Measurements from ENCODE around the gene PLA2G5. TPM values are rescaled to one million over a fixed set of nuclear protein-coding genes. Genes with fewer than 3 reads are reported as not detected.
A peak's percentile ranks its signal among the peaks of the same experiment; 100 is the strongest.

Gene PLA2G5, protein sequence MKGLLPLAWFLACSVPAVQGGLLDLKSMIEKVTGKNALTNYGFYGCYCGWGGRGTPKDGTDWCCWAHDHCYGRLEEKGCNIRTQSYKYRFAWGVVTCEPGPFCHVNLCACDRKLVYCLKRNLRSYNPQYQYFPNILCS
- not detected in 2 replicates for polyA plus RNA-seq (2013)

DNA sequence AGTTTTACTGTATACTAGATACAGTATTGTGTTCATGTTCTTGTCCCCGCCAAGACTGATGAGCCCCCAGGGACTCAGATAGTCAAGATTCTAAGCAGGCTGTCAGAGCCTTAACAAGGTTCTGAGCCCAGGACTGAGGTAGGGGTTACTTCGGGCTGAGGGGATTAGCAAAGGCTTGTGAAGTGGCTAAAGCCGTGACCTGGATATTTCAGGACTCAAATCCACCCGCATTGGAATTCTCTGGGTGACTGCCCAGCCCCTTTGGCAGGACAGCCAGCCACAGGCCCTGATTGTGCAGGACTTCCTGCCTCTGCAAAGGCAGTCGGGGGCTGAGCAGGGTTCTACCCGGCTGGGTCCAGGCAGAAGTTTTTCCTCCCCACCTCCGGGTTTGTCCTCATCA, at the start of gene PLA2G5:
TSS of gene PLA2G5 (plus strand) at position 321 of the 400 bp plus-strand sequence. CDS start 14,637 bp downstream, outside the sequence.
- Histone ChIP-seq H3K4me1 (ENCODE audit: control insufficient read depth in 1 of 2, insufficient read depth in 2 of 2, low read length in 2 of 2) (no peaks in the 10 kb centered on the region), H2BK120ac (ENCODE audit: insufficient read depth, low read length, poor library complexity) (no peak within 1 kb of the TSS), H3K4ac (ENCODE audit: low read depth, low read length) (no peak within 1 kb of the TSS), H3K27ac (ENCODE audit: low read depth, low read length) (no peak within 1 kb of the TSS), H3K79me1 (ENCODE audit: low read length) (no peaks in the 10 kb centered on the region), H3K79me2 (ENCODE audit: control insufficient read depth, insufficient read depth, low read length, poor library complexity) (no peaks in the 10 kb centered on the region), H3K4me2 (ENCODE audit: low read length) (no peak within 1 kb of the TSS), H3K36me3 (ENCODE audit: control insufficient read depth in 1 of 2, insufficient read depth in 2 of 2, low read length in 2 of 2) (no peaks in the 10 kb centered on the region), H3K18ac (ENCODE audit: low read length) (no peak within 1 kb of the TSS), H3K14ac (ENCODE audit: low read length) (no peak within 1 kb of the TSS), H3K9me3 (ENCODE audit: insufficient read depth, low read depth, low read length) (no peaks in the 10 kb centered on the region), H4K12ac (ENCODE audit: low read depth, low read length) (no peak within 1 kb of the TSS), H2BK5ac (ENCODE audit: low read depth, low read length, poor library complexity) (no peak within 1 kb of the TSS), H4K8ac (ENCODE audit: low read depth, low read length) (no peak within 1 kb of the TSS), H4K91ac (ENCODE audit: low read depth, low read length) (no peak within 1 kb of the TSS), H3K9ac (ENCODE audit: low read length) (no peak within 1 kb of the TSS), H3K4me3 (ENCODE audit: low read depth, low read length) (no peak within 1 kb of the TSS), H2AFZ (ENCODE audit: insufficient read depth, low read length, poor library complexity) (no peak within 1 kb of the TSS), H2BK12ac (ENCODE audit: low read length) (no peak within 1 kb of the TSS), H2AK5ac (ENCODE audit: low read length) (no peak within 1 kb of the TSS), H3K27me3 (ENCODE audit: insufficient read depth, low read length) (no peaks in the 10 kb centered on the region), H3K23ac (ENCODE audit: low read length) (no peak within 1 kb of the TSS)
- no peak for DNase-seq
- WGBS (ENCODE audit: extremely low coverage, insufficient coverage, insufficient read length), result no CpG with 5 or more reads among the region's 7 CpGs

DNA sequence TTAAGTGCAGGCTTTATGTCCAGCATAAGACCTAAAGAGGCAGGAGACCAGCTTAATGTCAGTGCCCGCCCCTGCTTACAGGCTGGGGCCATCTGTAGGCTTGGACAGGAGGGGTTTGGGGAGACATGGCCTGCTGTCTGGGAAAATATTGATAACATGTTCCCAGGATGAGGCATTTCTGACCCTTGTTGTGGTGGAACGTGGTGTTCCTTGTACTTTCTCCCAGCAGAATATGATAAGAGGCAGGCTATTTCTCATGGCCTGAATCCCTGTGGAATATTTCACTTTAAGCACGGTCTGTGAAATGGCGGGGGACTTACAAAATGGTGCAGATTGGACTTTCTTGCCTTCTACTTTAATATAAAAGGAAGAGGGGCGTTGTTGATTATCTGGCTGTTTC, 41.9 kb upstream of the PLA2G5 start:
- no peak overlapping the region for H2BK120ac ChIP-seq (ENCODE audit: insufficient read depth, low read length, poor library complexity)
- no peak overlapping the region for H3K18ac ChIP-seq (ENCODE audit: low read length)
- H3K4me3 ChIP-seq (ENCODE audit: low read depth, low read length), result no peak overlapping the region
- no peaks in the 10 kb centered on the region for H3K79me2 ChIP-seq (ENCODE audit: control insufficient read depth, insufficient read depth, low read length, poor library complexity)
- peaks cover 3% of the 10 kb centered on the region for H3K9me3 ChIP-seq (ENCODE audit: insufficient read depth, low read depth, low read length)
- no peak overlapping the region for H3K27ac ChIP-seq (ENCODE audit: low read depth, low read length)
- no peaks in the 10 kb centered on the region for H3K36me3 ChIP-seq (ENCODE audit: control insufficient read depth in 1 of 2, insufficient read depth in 2 of 2, low read length in 2 of 2)
- no peak overlapping the region for H2BK5ac ChIP-seq (ENCODE audit: low read depth, low read length, poor library complexity)
- no peak overlapping the region for H3K4me2 ChIP-seq (ENCODE audit: low read length)
- no peak overlapping the region for H2BK12ac ChIP-seq (ENCODE audit: low read length)
- DNase-seq, result no peak
- H3K23ac ChIP-seq (ENCODE audit: low read length), result no peak overlapping the region
- no peak overlapping the region for H2AFZ ChIP-seq (ENCODE audit: insufficient read depth, low read length, poor library complexity)
- H2AK5ac ChIP-seq (ENCODE audit: low read length), result no peak overlapping the region
- H3K27me3 ChIP-seq (ENCODE audit: insufficient read depth, low read length), result no peaks in the 10 kb centered on the region
- no peaks in the 10 kb centered on the region for H3K79me1 ChIP-seq (ENCODE audit: low read length)
- no peak overlapping the region for H3K9ac ChIP-seq (ENCODE audit: low read length)
- H4K12ac ChIP-seq (ENCODE audit: low read depth, low read length), result no peak overlapping the region
- H3K4ac ChIP-seq (ENCODE audit: low read depth, low read length), result no peak overlapping the region
- no peak overlapping the region for H4K8ac ChIP-seq (ENCODE audit: low read depth, low read length)
- no peaks in the 10 kb centered on the region for H3K4me1 ChIP-seq (ENCODE audit: control insufficient read depth in 1 of 2, insufficient read depth in 2 of 2, low read length in 2 of 2)
- no peak overlapping the region for H4K91ac ChIP-seq (ENCODE audit: low read depth, low read length)
- no peak overlapping the region for H3K14ac ChIP-seq (ENCODE audit: low read length)
- WGBS (ENCODE audit: extremely low coverage, insufficient coverage, insufficient read length), result no CpG with 5 or more reads among the region's 5 CpGs

DNA sequence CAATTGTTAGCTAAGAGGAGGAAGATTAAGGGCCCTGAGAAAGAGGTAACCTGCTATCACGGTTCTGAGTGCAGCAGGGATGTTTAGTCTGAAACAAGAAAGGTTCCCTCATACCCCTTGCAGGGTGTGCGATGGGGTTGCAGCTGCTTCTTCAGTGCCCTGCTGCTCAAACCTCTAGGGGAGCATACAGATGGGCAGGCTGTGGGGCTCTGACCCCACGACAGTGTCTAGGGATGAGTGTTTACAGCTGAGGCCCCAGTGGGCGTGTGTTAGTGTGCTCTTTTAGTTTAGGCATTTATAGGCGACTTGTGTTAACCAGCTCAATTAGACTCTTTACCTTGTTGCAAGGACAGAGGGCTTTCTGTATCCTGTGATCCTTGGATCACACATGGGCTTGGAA, 41.3 kb upstream of the PLA2G5 start:
- Histone ChIP-seq H4K91ac (ENCODE audit: low read depth, low read length) (no peak overlapping the region), H4K12ac (ENCODE audit: low read depth, low read length) (no peak overlapping the region), H2BK120ac (ENCODE audit: insufficient read depth, low read length, poor library complexity) (no peak overlapping the region), H3K79me1 (ENCODE audit: low read length) (no peaks in the 10 kb centered on the region), H2BK12ac (ENCODE audit: low read length) (no peak overlapping the region), H3K4ac (ENCODE audit: low read depth, low read length) (no peak overlapping the region), H3K79me2 (ENCODE audit: control insufficient read depth, insufficient read depth, low read length, poor library complexity) (no peaks in the 10 kb centered on the region), H3K9ac (ENCODE audit: low read length) (no peak overlapping the region), H2AK5ac (ENCODE audit: low read length) (no peak overlapping the region), H3K4me2 (ENCODE audit: low read length) (no peak overlapping the region), H4K8ac (ENCODE audit: low read depth, low read length) (no peak overlapping the region), H3K4me3 (ENCODE audit: low read depth, low read length) (no peak overlapping the region), H3K23ac (ENCODE audit: low read length) (no peak overlapping the region), H2BK5ac (ENCODE audit: low read depth, low read length, poor library complexity) (no peak overlapping the region), H3K27ac (ENCODE audit: low read depth, low read length) (no peak overlapping the region), H3K9me3 (ENCODE audit: insufficient read depth, low read depth, low read length) (peaks cover 3% of the 10 kb centered on the region), H3K14ac (ENCODE audit: low read length) (no peak overlapping the region), H3K36me3 (ENCODE audit: control insufficient read depth in 1 of 2, insufficient read depth in 2 of 2, low read length in 2 of 2) (no peaks in the 10 kb centered on the region), H2AFZ (ENCODE audit: insufficient read depth, low read length, poor library complexity) (no peak overlapping the region), H3K4me1 (ENCODE audit: control insufficient read depth in 1 of 2, insufficient read depth in 2 of 2, low read length in 2 of 2) (no peaks in the 10 kb centered on the region), H3K27me3 (ENCODE audit: insufficient read depth, low read length) (no peaks in the 10 kb centered on the region), H3K18ac (ENCODE audit: low read length) (no peak overlapping the region)
- DNase-seq, result no peak
- WGBS (ENCODE audit: extremely low coverage, insufficient coverage, insufficient read length), result no CpG with 5 or more reads among the region's 5 CpGs

DNA sequence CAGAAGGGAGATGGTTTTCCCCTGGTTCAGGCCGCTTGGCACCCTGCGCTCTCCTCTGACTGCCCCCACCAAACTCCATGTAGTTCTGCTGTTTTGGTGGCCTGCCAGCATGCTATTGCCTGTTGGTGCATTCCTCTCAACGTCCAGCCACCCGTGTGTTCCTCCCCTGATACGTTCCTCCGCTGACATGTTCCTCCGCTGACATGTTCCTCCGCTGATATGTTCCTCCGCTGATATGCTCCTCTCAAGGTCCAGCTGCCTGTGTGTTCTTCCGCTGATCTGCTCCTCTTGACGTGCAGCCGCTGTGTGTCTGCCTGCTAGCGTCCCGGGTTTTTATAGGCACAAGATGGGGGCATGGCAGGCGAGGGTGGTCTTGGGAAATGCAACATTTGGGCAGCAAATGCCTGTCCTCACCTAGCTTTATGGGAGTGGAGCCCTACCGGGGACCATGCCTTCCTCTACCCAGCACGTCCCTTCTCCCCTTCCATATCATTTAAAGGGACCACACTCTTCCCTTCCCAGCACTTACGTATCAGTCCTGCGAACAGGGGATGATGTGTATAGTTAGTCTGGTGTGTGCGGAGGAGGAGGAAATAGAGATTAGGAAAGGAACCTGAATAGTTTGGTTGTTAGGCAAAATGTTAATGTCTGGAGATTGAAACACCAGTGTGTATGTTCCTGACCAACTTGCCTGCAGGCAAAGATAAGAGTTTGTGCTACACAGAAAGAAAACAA, 40.6 kb upstream of the PLA2G5 start:
- no peak overlapping the region for H3K27ac ChIP-seq (ENCODE audit: low read depth, low read length)
- H3K9me3 ChIP-seq (ENCODE audit: insufficient read depth, low read depth, low read length), result peaks cover 3% of the 10 kb centered on the region
- H4K91ac ChIP-seq (ENCODE audit: low read depth, low read length), result no peak overlapping the region
- no peak overlapping the region for H3K23ac ChIP-seq (ENCODE audit: low read length)
- 100% methylated on average over 1 of the region's 20 CpGs for WGBS (ENCODE audit: extremely low coverage, insufficient coverage, insufficient read length)
- no peaks in the 10 kb centered on the region for H3K79me1 ChIP-seq (ENCODE audit: low read length)
- no peak overlapping the region for H2BK12ac ChIP-seq (ENCODE audit: low read length)
- H3K18ac ChIP-seq (ENCODE audit: low read length), result no peak overlapping the region
- peak; percentile 2 to 41 for DNase-seq
- H3K4ac ChIP-seq (ENCODE audit: low read depth, low read length), result no peak overlapping the region
- no peak overlapping the region for H2AK5ac ChIP-seq (ENCODE audit: low read length)
- H3K4me2 ChIP-seq (ENCODE audit: low read length), result no peak overlapping the region
- H4K8ac ChIP-seq (ENCODE audit: low read depth, low read length), result no peak overlapping the region
- no peak overlapping the region for H2BK120ac ChIP-seq (ENCODE audit: insufficient read depth, low read length, poor library complexity)
- H3K4me3 ChIP-seq (ENCODE audit: low read depth, low read length), result no peak overlapping the region
- H4K12ac ChIP-seq (ENCODE audit: low read depth, low read length), result no peak overlapping the region
- H2AFZ ChIP-seq (ENCODE audit: insufficient read depth, low read length, poor library complexity), result no peak overlapping the region
- H3K9ac ChIP-seq (ENCODE audit: low read length), result no peak overlapping the region
- H3K36me3 ChIP-seq (ENCODE audit: control insufficient read depth in 1 of 2, insufficient read depth in 2 of 2, low read length in 2 of 2), result no peaks in the 10 kb centered on the region
- H3K4me1 ChIP-seq (ENCODE audit: control insufficient read depth in 1 of 2, insufficient read depth in 2 of 2, low read length in 2 of 2), result no peaks in the 10 kb centered on the region
- no peaks in the 10 kb centered on the region for H3K79me2 ChIP-seq (ENCODE audit: control insufficient read depth, insufficient read depth, low read length, poor library complexity)
- no peak overlapping the region for H2BK5ac ChIP-seq (ENCODE audit: low read depth, low read length, poor library complexity)
- H3K27me3 ChIP-seq (ENCODE audit: insufficient read depth, low read length), result no peaks in the 10 kb centered on the region
- H3K14ac ChIP-seq (ENCODE audit: low read length), result no peak overlapping the region

All from trophoblast cell (in vitro differentiated cells and primary cell).